K562 (cell line): ENCODE data around the gene ZNF782. TPM values are rescaled to one million over a fixed set of nuclear protein-coding genes. Genes with fewer than 3 reads are reported as not detected.

ENCODE experiments used
- BCOR ChIP-seq: fragments of 450-650 bp; IDR thresholded peaks from 2 replicates; pipeline ENCODE4 v1.6.1; 2016
- CBX3 ChIP-seq, 2 experiments: IDR thresholded peaks; 1 replicate in 1 of 2; 2 replicates in 1 of 2; pipeline ENCODE4 v1.6.1; 2012; ENCODE audit warnings: inconsistent platforms in 2 of 2, low read length in 2 of 2, borderline replicate concordance in 1 of 2, control low read depth in 1 of 2
- CXXC5 ChIP-seq: fragments of 250-450 bp; sonication (Bioruptor Pico); IDR thresholded peaks from 2 replicates; pipeline ENCODE4 v1.8.0; 2022; ENCODE audit warnings: inconsistent platforms, mild to moderate bottlenecking, moderate library complexity
- ELF2 ChIP-seq: fragments of 250-450 bp; sonication (Bioruptor Pico); IDR thresholded peaks from 2 replicates; pipeline ENCODE4 v1.5.0; 2021; ENCODE audit warnings: mild to moderate bottlenecking
- FOXA3 ChIP-seq, 2 experiments: fragments of 450-650 bp in 1 of 2; sonication (generic) in 1 of 2; formaldehyde crosslinking; IDR thresholded peaks in 1 of 2; conservative IDR thresholded peaks in 1 of 2; 2 replicates each; pipeline versions ENCODE4 v1.4.0 to v1.8.0; 2020 to 2022; ENCODE audit warnings: mild to moderate bottlenecking in 2 of 2, missing genetic modification reagents in 1 of 2
- FUS ChIP-seq: fragments of 200-400 bp; formaldehyde crosslinking; optimal IDR thresholded peaks from 2 replicates; pipeline ENCODE3; 2017; ENCODE audit warnings: low read depth, low read length
- GTF2F1 ChIP-seq: IDR thresholded peaks from 2 replicates; pipeline ENCODE4 v1.6.1; 2011; ENCODE audit warnings: low read depth, low read length, improper control_type of control experiment
- JUN ChIP-seq, 2 experiments: sonication (generic) in 1 of 2; formaldehyde crosslinking in 1 of 2; IDR thresholded peaks; 2 replicates each; pipeline versions ENCODE4 v1.6.1 to v1.8.0; 2012 to 2022; ENCODE audit warnings: borderline replicate concordance in 2 of 2, mild to moderate bottlenecking in 2 of 2, improper control_type of control experiment in 1 of 2, low read depth in 1 of 2, low read length in 1 of 2, missing genetic modification reagents in 1 of 2
- POLR2A ChIP-seq: fragments of 450-650 bp; conservative IDR thresholded peaks from 2 replicates; pipeline ENCODE4 v1.6.1; 2016
- PTTG1 ChIP-seq: fragments of 450-650 bp; IDR thresholded peaks from 2 replicates; pipeline ENCODE4 v1.6.1; 2016; ENCODE audit warnings: low read depth, mild to moderate bottlenecking, missing genetic modification characterization, missing compliant biosample characterization
- RBM14 ChIP-seq: fragments of 200-400 bp; formaldehyde crosslinking; IDR thresholded peaks from 2 replicates; pipeline ENCODE4 v1.6.1; 2018; ENCODE audit warnings: low read depth, mild to moderate bottlenecking, low read length, moderate library complexity, borderline replicate concordance; ENCODE audit not compliant: insufficient read depth
- STAT5B ChIP-seq: fragments of 250-450 bp; sonication (Bioruptor Pico); IDR thresholded peaks from 2 replicates; pipeline ENCODE4 v1.8.0; 2021; ENCODE audit warnings: mild to moderate bottlenecking, inconsistent platforms
- TAL1 ChIP-seq: fragments of 450-650 bp; IDR thresholded peaks from 2 replicates; pipeline ENCODE4 v1.6.1; 2016; ENCODE audit warnings: mild to moderate bottlenecking
- THRAP3 ChIP-seq: fragments of 450-650 bp; IDR thresholded peaks from 2 replicates; pipeline ENCODE4 v1.6.1; 2016; ENCODE audit warnings: mild to moderate bottlenecking, inconsistent platforms, borderline replicate concordance
- VEZF1 ChIP-seq: fragments of 200-800 bp; sonication (Bioruptor generic); IDR thresholded peaks from 2 replicates; pipeline ENCODE4 v1.6.1; 2017; ENCODE audit warnings: missing genetic modification characterization, missing compliant biosample characterization
- ZFP1 ChIP-seq: fragments of 450-650 bp; formaldehyde crosslinking; IDR thresholded peaks from 2 replicates; pipeline ENCODE4 v1.4.0; 2020; ENCODE audit warnings: mild to moderate bottlenecking, mixed read lengths
- ZNF146 ChIP-seq: IDR thresholded peaks from one replicate; pipeline ENCODE4 v1.6.1; 2018; ENCODE audit warnings: missing compliant biosample characterization; ENCODE audit not compliant: unreplicated experiment
- ZNF407 ChIP-seq: fragments of 450-650 bp; IDR thresholded peaks from 2 replicates; pipeline ENCODE4 v1.6.1; 2016; ENCODE audit warnings: low read depth
- ZNF507 ChIP-seq: conservative IDR thresholded peaks from 2 replicates; pipeline ENCODE4 v1.6.1; 2017; ENCODE audit warnings: missing genetic modification characterization, missing compliant biosample characterization
- polyA plus RNA-seq, 8 experiments: library from polyadenylated mRNA; depleted of rRNA in 4 of 8; stranded (reverse) in 5 of 8; unstranded in 3 of 8; fragments of >200 nt; fragmentation: Nextera tagmentation in 2 of 8; fragmentation: Illumina TruSeq in 1 of 8; extraction: Ambion mirVana in 2 of 8; extraction: Trizol in 1 of 8; gene quantifications; 2 replicates each; pipeline versions ENCODE4 v1.2.1 to v1.2.3, GENCODE V29; 2011 to 2014; ENCODE audit warnings: inconsistent platforms in 1 of 8, missing spikeins in 1 of 8
- total RNA-seq, 7 experiments: library from RNA; depleted of rRNA in 6 of 7; stranded (reverse); fragments of >200 nt in 6 of 7; fragmentation: Illumina TruSeq in 2 of 7; extraction: Trizol in 2 of 7; gene quantifications; 2 replicates each; pipeline versions ENCODE4 v1.2.1 to v1.2.3, GENCODE V29; 2011 to 2021; ENCODE audit warnings: low replicate concordance in 1 of 7

Gene ZNF782
- total and polyA plus RNA-seq, 9 of the 15 experiments (the other 6 are each of a cell fraction or from before 2014, with no cell fraction given) = 0.38 to 8.8 (median 4.5) TPM

- TF ChIP-seq ZNF407 (no peak), GTF2F1 (no peak), ELF2 (CRISPR knock-in tag) (no peak), FUS (no peak), TAL1 (no peak), ZNF146 (CRISPR knock-in tag) (no peak), BCOR (no peak), JUN (IDR thresholded peaks at IDR 0.05; ENCODE audit: borderline replicate concordance, low read depth, low read length) (0 out of 2 replicates have a peak, but pooled peaks have one; percentile 40), JUN (CRISPR knock-in tag; IDR thresholded peaks at IDR 0.05; ENCODE audit: borderline replicate concordance) (0 out of 2 replicates have a peak, but pooled peaks have one; percentile 23), THRAP3 (no peak), VEZF1 (peak; percentile 57), CXXC5 (CRISPR knock-in tag) (peak; percentile 86), FOXA3 (CRISPR knock-in tag; conservative IDR thresholded peaks at IDR 0.05 in 1 of 2, IDR thresholded peaks at IDR 0.05 in 1 of 2) (no peak), ZFP1 (CRISPR knock-in tag) (no peak), POLR2A (peak; percentile 77), RBM14 (no peak), PTTG1 (tag) (no peak), CBX3 (IDR thresholded peaks at IDR 0.05; ENCODE audit: borderline replicate concordance in 1 of 2, low read length in 2 of 2) (no peak), STAT5B (CRISPR knock-in tag) (no peak), ZNF507 (tag) (no peak)
Observed at GRCh38 chr9:96853781-96854650, at the start of gene ZNF782 (continued).
